ENCODE data around the gene OR51M1. TPM values are rescaled to one million over a fixed set of nuclear protein-coding genes. Genes with fewer than 3 reads are reported as not detected.

Gene OR51M1
- total and polyA plus RNA-seq, 2 donors (not counting 3 experiments of a cell fraction or from before 2014, with no cell fraction given), result not detected

GRCh38 chr11:5345831-5346230 lies 37.8 kb upstream of the OR51M1 start:
- TF ChIP-seq EZH2 (IDR thresholded peaks at IDR 0.05; ENCODE audit: borderline replicate concordance, low read depth, low read length, severe bottlenecking) (no peak), POLR2A (IDR thresholded peaks at IDR 0.05; ENCODE audit: low read depth, low read length) (no peak), MYC (IDR thresholded peaks at IDR 0.05; ENCODE audit: low read depth, low read length) (no peak), FOS (IDR thresholded peaks at IDR 0.05; ENCODE audit: borderline replicate concordance, insufficient read depth, low read length) (no peak), CTCF (IDR thresholded peaks at IDR 0.05; ENCODE audit: extremely low read depth in 1 of 2, insufficient read depth in 1 of 2, low read depth in 1 of 2, low read length in 2 of 2) (no peak), POLR2AphosphoS5 (IDR thresholded peaks at IDR 0.05; ENCODE audit: insufficient read depth, low read depth, low read length) (no peak), JUN (IDR thresholded peaks at IDR 0.05; ENCODE audit: borderline replicate concordance, insufficient read depth, insufficient read length, low read depth) (no peak), GATA2 (IDR thresholded peaks at IDR 0.05; ENCODE audit: insufficient read depth, insufficient read length, low read depth, low read length) (no peak), MAX (IDR thresholded peaks at IDR 0.05; ENCODE audit: insufficient read depth, insufficient read length) (no peak)
- POLR2A ChIA-PET, result no interaction called here
- no peaks in the 10 kb centered on the region for H3K27me3 ChIP-seq (ENCODE audit: control insufficient read depth in 2 of 2, insufficient read depth in 2 of 2, low read length in 2 of 2)
- no peak overlapping the region for H3K27ac ChIP-seq (ENCODE audit: insufficient read depth, low read depth, low read length)
- CTCF ChIA-PET, result no interaction called here
- BruUV-seq (replicated peaks), result no TSS peak
- H3K9me1 ChIP-seq (replicated peaks; ENCODE audit: control insufficient read depth, extremely low read depth, insufficient read depth, low read length), result no peaks in the 10 kb centered on the region
- dilution Hi-C loops (cut with MboI; ENCODE audit: extremely low pct_ligation_motif_present, low sequenced_read_pairs), result no loop called here
- intact Hi-C loops (cut with micrococcal nuclease), result no loop called here
- no peak for FAIRE-seq
- no peaks in the 10 kb centered on the region for H3K79me2 ChIP-seq (ENCODE audit: control insufficient read depth, insufficient read depth, low read length)
- H3K9me3 ChIP-seq (replicated peaks; ENCODE audit: control insufficient read depth, insufficient read depth, low read length), result no peaks in the 10 kb centered on the region
- no peak overlapping the region for H2AFZ ChIP-seq (ENCODE audit: low read depth, low read length)
- H4K20me1 ChIP-seq (replicated peaks; ENCODE audit: control insufficient read depth, extremely low read depth, insufficient read depth, low read length), result no peaks in the 10 kb centered on the region
- no peak overlapping the region for H3K9ac ChIP-seq (replicated peaks; ENCODE audit: extremely low read depth, insufficient read depth, low read length)
- H3K4me3 ChIP-seq (replicated peaks in 1 of 3; ENCODE audit: insufficient read depth in 1 of 3, low read depth in 1 of 3, low read length in 3 of 3), result no peak overlapping the region
- H3K36me3 ChIP-seq (ENCODE audit: control insufficient read depth in 2 of 2, extremely low read depth in 1 of 2, insufficient read depth in 2 of 2, low read length in 2 of 2), result no peaks in the 10 kb centered on the region
- H3K4me1 ChIP-seq (ENCODE audit: control insufficient read depth, extremely low read depth, insufficient read depth, low read length), result no peaks in the 10 kb centered on the region
- DNase-seq (ENCODE audit: low read depth, low spot score), result no peak
- no peak overlapping the region for H3K4me2 ChIP-seq (ENCODE audit: insufficient read depth, low read length)

Data from endothelial cell of umbilical vein (primary cell).